Large intestine (tissue), 3 donors: ENCODE data around the gene ANKLE1. TPM values are rescaled to one million over a fixed set of nuclear protein-coding genes. Genes with fewer than 3 reads are reported as not detected.

Experiments
- DNase-seq, 2 donors: peaks; one replicate each; pipeline versions ENCODE4 v3.0.0 to v3.0.0-alpha.2; 2013
- H3K27ac ChIP-seq: one replicate; pipeline ENCODE4 v1.5.1; 2013; ENCODE audit warnings: low read length
- H3K27me3 ChIP-seq: 2 replicates; pipeline ENCODE4 v1.6.1; 2013; ENCODE audit warnings: low read length; ENCODE audit not compliant: control insufficient read depth, insufficient read depth
- H3K36me3 ChIP-seq: 2 replicates; pipeline ENCODE4 v1.6.1; 2013; ENCODE audit warnings: low read length; ENCODE audit not compliant: control insufficient read depth, insufficient read depth
- H3K4me1 ChIP-seq: one replicate; pipeline ENCODE4 v1.6.1; 2013; ENCODE audit warnings: low read length; ENCODE audit not compliant: control insufficient read depth, insufficient read depth
- H3K4me3 ChIP-seq: one replicate; pipeline ENCODE4 v1.5.1; 2013; ENCODE audit warnings: low read length
- H3K9me3 ChIP-seq: one replicate; pipeline ENCODE4 v1.6.1; 2013; ENCODE audit warnings: mild to moderate bottlenecking, low read depth, low read length, moderate library complexity; ENCODE audit not compliant: control insufficient read depth
- WGBS: methylation state at CpG from one replicate; pipeline ENCODE4 v1.1.5; 2013; ENCODE audit warnings: low lambda C conversion rate; ENCODE audit not compliant: insufficient coverage; 5-methylcytosine and 5-hydroxymethylcytosine counted together
- polyA plus RNA-seq: library from polyadenylated mRNA; unstranded; fragments of 120-200 nt; gene quantifications from one replicate; pipeline ENCODE4 v1.2.1, GENCODE V29; 2013

Gene ANKLE1
- polyA plus RNA-seq, 1 donor = 1.4 TPM

- peak in 1 of 2 donors; percentile 36 for DNase-seq
- WGBS = no CpG with 5 or more reads among the region's 15 CpGs
- peaks cover 31% of the 10 kb centered on the region for H3K4me1 ChIP-seq
- H3K4me3 ChIP-seq = no peak overlapping the region
- H3K9me3 ChIP-seq = no peaks in the 10 kb centered on the region
- no peaks in the 10 kb centered on the region for H3K36me3 ChIP-seq
- H3K27ac ChIP-seq = no peak overlapping the region
- no peaks in the 10 kb centered on the region for H3K27me3 ChIP-seq
Measured at GRCh38 chr19:17249887-17250548, 31.7 kb upstream of the ANKLE1 start.

- no peak overlapping the region for H3K27ac ChIP-seq
- peaks cover 2% of the 10 kb centered on the region for H3K4me1 ChIP-seq
- peaks cover 7% of the 10 kb centered on the region for H3K9me3 ChIP-seq
- H3K36me3 ChIP-seq = no peaks in the 10 kb centered on the region
- no peak overlapping the region for H3K4me3 ChIP-seq
- no peak for DNase-seq
- no peaks in the 10 kb centered on the region for H3K27me3 ChIP-seq
- no CpG with 5 or more reads among the region's 10 CpGs for WGBS
Measured at GRCh38 chr19:17254636-17255035, 27.1 kb upstream of the ANKLE1 start.

- Histone ChIP-seq H3K27ac (no peak overlapping the region), H3K4me3 (no peak overlapping the region), H3K36me3 (no peaks in the 10 kb centered on the region), H3K9me3 (peaks cover 7% of the 10 kb centered on the region), H3K27me3 (no peaks in the 10 kb centered on the region), H3K4me1 (no peaks in the 10 kb centered on the region)
- WGBS = 73% methylated on average over 2 of the region's 18 CpGs
- peak in 1 of 2 donors; percentile 16 for DNase-seq
Measured at GRCh38 chr19:17255150-17255621, 26.5 kb upstream of the ANKLE1 start.

GRCh38 chr19:17256130-17256529, 25.6 kb upstream of the ANKLE1 start:
- no CpG with 5 or more reads among the region's 3 CpGs for WGBS
- no peak overlapping the region for H3K27ac ChIP-seq

GRCh38 chr19:17259118-17259780, 22.5 kb upstream of the ANKLE1 start:
- Histone ChIP-seq H3K27ac (no peak overlapping the region), H3K27me3 (no peaks in the 10 kb centered on the region), H3K36me3 (no peaks in the 10 kb centered on the region), H3K9me3 (peaks cover 7% of the 10 kb centered on the region), H3K4me3 (no peak overlapping the region), H3K4me1 (no peaks in the 10 kb centered on the region)
- WGBS = no CpG with 5 or more reads among the region's 9 CpGs
- no peak for DNase-seq

More at GRCh38 chr19:17256130-17256529, 25.6 kb upstream of the ANKLE1 start:
- Histone ChIP-seq H3K9me3 (peaks cover 7% of the 10 kb centered on the region), H3K27me3 (no peaks in the 10 kb centered on the region), H3K4me3 (no peak overlapping the region), H3K4me1 (no peaks in the 10 kb centered on the region), H3K36me3 (no peaks in the 10 kb centered on the region)
- no peak for DNase-seq

GRCh38 chr19:17259934-17260333, 21.8 kb upstream of the ANKLE1 start:
- Histone ChIP-seq H3K4me3 (no peak overlapping the region), H3K4me1 (no peaks in the 10 kb centered on the region), H3K27me3 (no peaks in the 10 kb centered on the region), H3K36me3 (no peaks in the 10 kb centered on the region), H3K27ac (no peak overlapping the region), H3K9me3 (peaks cover 7% of the 10 kb centered on the region)
- WGBS = no CpG with 5 or more reads among the region's 1 CpG
- no peak for DNase-seq

GRCh38 chr19:17260842-17261325, 20.8 kb upstream of the ANKLE1 start:
- Histone ChIP-seq H3K4me3 (no peak overlapping the region), H3K4me1 (no peaks in the 10 kb centered on the region), H3K27me3 (no peaks in the 10 kb centered on the region), H3K9me3 (peaks cover 7% of the 10 kb centered on the region), H3K27ac (no peak overlapping the region), H3K36me3 (no peaks in the 10 kb centered on the region)
- WGBS = 36% methylated on average over 4 of the region's 15 CpGs
- peak; percentile 65 to 80 for DNase-seq

GRCh38 chr19:17262557-17262956, 19.1 kb upstream of the ANKLE1 start:
- H3K27me3 ChIP-seq = no peaks in the 10 kb centered on the region
- no peaks in the 10 kb centered on the region for H3K4me1 ChIP-seq
- H3K36me3 ChIP-seq = no peaks in the 10 kb centered on the region
- WGBS = no CpG with 5 or more reads among the region's 16 CpGs
- DNase-seq = no peak
- no peak overlapping the region for H3K4me3 ChIP-seq
- peaks cover 7% of the 10 kb centered on the region for H3K9me3 ChIP-seq
- no peak overlapping the region for H3K27ac ChIP-seq

- H3K27me3 ChIP-seq = no peaks in the 10 kb centered on the region
- H3K27ac ChIP-seq = no peak overlapping the region
- peaks cover 4% of the 10 kb centered on the region for H3K36me3 ChIP-seq
- H3K4me3 ChIP-seq = peak overlapping the region; percentile 10
- WGBS = 86% methylated on average over 1 of the region's 23 CpGs
- no peak for DNase-seq
- peaks cover 6% of the 10 kb centered on the region for H3K4me1 ChIP-seq
- H3K9me3 ChIP-seq = peaks cover 7% of the 10 kb centered on the region
Measured at GRCh38 chr19:17263712-17264640, 17.7 kb upstream of the ANKLE1 start.

GRCh38 chr19:17264641-17264979, 17.1 kb upstream of the ANKLE1 start, which contains the start of gene USHBP1:
USHBP1 (minus strand) TSS chr19:17264745; CDS start chr19:17264299, 446 bp downstream.
- no peak for DNase-seq
- 50% methylated on average over 2 of the region's 5 CpGs for WGBS
- H3K36me3 ChIP-seq = peaks cover 5% of the 10 kb centered on the region

More at GRCh38 chr19:17264641-17264979, 17.1 kb upstream of the ANKLE1 start, which contains the start of gene USHBP1:
- Histone ChIP-seq H3K4me3 (peak within 1 kb of the TSS; percentile 10), H3K9me3 (peaks cover under 1% of the 10 kb centered on the region), H3K4me1 (peaks cover 6% of the 10 kb centered on the region), H3K27ac (no peak within 1 kb of the TSS), H3K27me3 (no peaks in the 10 kb centered on the region)
